Keratinocyte (primary cell): Measurements from ENCODE around the gene LY6G6C.

Experiments
- CTCF ChIP-seq, 3 experiments: IDR thresholded peaks in 1 of 3; conservative IDR thresholded peaks in 1 of 3; optimal IDR thresholded peaks in 1 of 3; 2 replicates in 2 of 3; 3 replicates in 1 of 3; pipeline versions ENCODE3 to v1.5.1; 2011; ENCODE audit warnings: low read length in 3 of 3, mild to moderate bottlenecking in 3 of 3, moderate library complexity in 2 of 3, control low read depth in 1 of 3, inconsistent platforms in 1 of 3; ENCODE audit not compliant: insufficient read depth in 2 of 3; ENCODE audit errors: extremely low read depth in 1 of 3
- EZH2 ChIP-seq: IDR thresholded peaks from one replicate; pipeline ENCODE4 v1.6.1; 2012; ENCODE audit warnings: inconsistent platforms, mild to moderate bottlenecking, low read length, moderate library complexity

GRCh38 chr6:31701666-31702404 lies 19.7 kb downstream of the LY6G6C start:
- TF ChIP-seq CTCF (optimal IDR thresholded peaks at IDR 0.05 in 1 of 3, IDR thresholded peaks at IDR 0.05 in 1 of 3, conservative IDR thresholded peaks at IDR 0.05 in 1 of 3; ENCODE audit: extremely low read depth in 1 of 3, insufficient read depth in 2 of 3, low read length in 3 of 3) (no peak), EZH2 (no peak)
